Measurements from ENCODE around the gene GALNT5.
"Not testable (repeated sequence)": the region's sequence is repeated elsewhere in the genome, so short reads cannot be mapped to it uniquely, and the experiment has no call there.

Gene GALNT5

GRCh38 chr2:157252529-157252928 lies 5.0 kb upstream of the GALNT5 start:
- DNase-seq: no peak

GRCh38 chr2:157254041-157254440 lies 3.5 kb upstream of the GALNT5 start:
- DNase-seq: no peak

- no peak for DNase-seq
Observed at GRCh38 chr2:157255746-157256145, 1.8 kb upstream of the GALNT5 start.

- DNase-seq: no peak
Observed at GRCh38 chr2:157256626-157257025, 879 bp upstream of the GALNT5 start.

GRCh38 chr2:157258520-157259326 lies 1.2 kb downstream of the GALNT5 start:
- DNase-seq: no peak

- DNase-seq: no peak
Observed at GRCh38 chr2:157259386-157259785, 1.9 kb downstream of the GALNT5 start.

GRCh38 chr2:157259960-157260359 lies 2.5 kb downstream of the GALNT5 start:
- no peak for DNase-seq

GRCh38 chr2:157260533-157261198 lies 3.2 kb downstream of the GALNT5 start:
- DNase-seq: no peak

- DNase-seq: no peak
Observed at GRCh38 chr2:157261199-157261782, 3.8 kb downstream of the GALNT5 start.

- DNase-seq: no peak
Observed at GRCh38 chr2:157262248-157262647, 4.7 kb downstream of the GALNT5 start.

- DNase-seq: no peak
Observed at GRCh38 chr2:157264099-157264498, 6.6 kb downstream of the GALNT5 start.

GRCh38 chr2:157265825-157266224 lies 8.3 kb downstream of the GALNT5 start:
- no peak for DNase-seq

GRCh38 chr2:157267476-157267875 lies 10.0 kb downstream of the GALNT5 start:
- DNase-seq: no peak

- DNase-seq: no peak
Observed at GRCh38 chr2:157269060-157269459, 11.6 kb downstream of the GALNT5 start.

- no peak for DNase-seq
Observed at GRCh38 chr2:157269922-157270321, 12.4 kb downstream of the GALNT5 start.

GRCh38 chr2:157271590-157272203 lies 14.2 kb downstream of the GALNT5 start:
- DNase-seq: no peak

- not testable (repeated sequence) for DNase-seq
Observed at GRCh38 chr2:157279311-157279710, 21.8 kb downstream of the GALNT5 start.

- DNase-seq: no peak
Observed at GRCh38 chr2:157281316-157281715, 23.8 kb downstream of the GALNT5 start.

GRCh38 chr2:157283468-157283867 lies 26.0 kb downstream of the GALNT5 start:
- no peak for DNase-seq

GRCh38 chr2:157287160-157287559 lies 29.7 kb downstream of the GALNT5 start:
- no peak for DNase-seq

- DNase-seq: no peak
Observed at GRCh38 chr2:157290525-157290924, 33.0 kb downstream of the GALNT5 start.

GRCh38 chr2:157291018-157291417 lies 33.5 kb downstream of the GALNT5 start:
- no peak for DNase-seq

- no peak for DNase-seq
Observed at GRCh38 chr2:157292853-157293252, 35.3 kb downstream of the GALNT5 start.

GRCh38 chr2:157296490-157296889 lies 39.0 kb downstream of the GALNT5 start:
- DNase-seq: no peak

Data from NCI-H1092 (cell line).